ENCODE results near the gene SSC5D.

Gene SSC5D

GRCh38 chr19:55455576-55456235 is 32.5 kb upstream of the SSC5D start:
- DNase-seq = no peak

- DNase-seq = no peak
Observed at GRCh38 chr19:55456347-55456746, 31.9 kb upstream of the SSC5D start.

- DNase-seq = peak; percentile 37
Observed at GRCh38 chr19:55457683-55458457, 30.4 kb upstream of the SSC5D start.

GRCh38 chr19:55459551-55459949 is 28.7 kb upstream of the SSC5D start:
- DNase-seq = no peak

DNA sequence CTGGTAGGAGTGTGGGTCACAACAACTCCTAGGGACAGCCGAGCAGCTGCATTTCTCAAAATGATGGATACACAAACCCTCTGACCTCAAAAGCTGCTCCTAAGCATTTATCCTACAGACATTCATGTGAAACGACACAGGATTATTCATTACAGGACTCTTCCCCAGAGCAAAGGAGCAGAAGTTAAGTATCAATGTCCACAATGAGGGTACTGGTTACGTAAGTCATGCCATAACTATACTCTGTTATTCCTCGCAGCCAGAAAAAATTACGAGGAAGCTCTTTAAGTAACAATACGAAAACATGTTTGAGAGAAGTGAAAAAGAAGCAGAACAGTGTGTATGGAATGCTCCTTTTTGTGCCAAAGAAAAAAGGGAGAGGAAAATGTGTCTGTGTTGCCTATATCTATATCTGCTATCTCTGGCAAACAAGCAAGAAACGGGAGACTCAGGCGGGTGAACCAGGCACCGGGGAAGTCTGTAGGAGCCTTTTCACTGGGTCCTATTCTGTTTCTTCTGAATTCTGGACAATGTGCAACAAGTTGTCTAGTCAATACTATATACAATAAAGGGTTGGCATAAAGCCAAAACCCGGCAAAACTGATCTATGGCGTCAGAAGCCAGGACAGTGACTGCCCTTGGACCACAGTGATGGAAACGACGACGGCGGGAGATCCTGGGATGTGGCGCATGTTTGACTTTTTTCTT is 28.1 kb upstream of the SSC5D start:
- no peak for DNase-seq

- peak; percentile 84 for DNase-seq
Observed at GRCh38 chr19:55460670-55461258, 27.5 kb upstream of the SSC5D start.

- peak; percentile 100 for DNase-seq
Observed at GRCh38 chr19:55461259-55461973, 26.8 kb upstream of the SSC5D start, which contains the start of gene ISOC2. TSS of gene ISOC2 (minus strand) at chr19:55461642. CDS start at chr19:55456486, 5,156 bp downstream.

DNA sequence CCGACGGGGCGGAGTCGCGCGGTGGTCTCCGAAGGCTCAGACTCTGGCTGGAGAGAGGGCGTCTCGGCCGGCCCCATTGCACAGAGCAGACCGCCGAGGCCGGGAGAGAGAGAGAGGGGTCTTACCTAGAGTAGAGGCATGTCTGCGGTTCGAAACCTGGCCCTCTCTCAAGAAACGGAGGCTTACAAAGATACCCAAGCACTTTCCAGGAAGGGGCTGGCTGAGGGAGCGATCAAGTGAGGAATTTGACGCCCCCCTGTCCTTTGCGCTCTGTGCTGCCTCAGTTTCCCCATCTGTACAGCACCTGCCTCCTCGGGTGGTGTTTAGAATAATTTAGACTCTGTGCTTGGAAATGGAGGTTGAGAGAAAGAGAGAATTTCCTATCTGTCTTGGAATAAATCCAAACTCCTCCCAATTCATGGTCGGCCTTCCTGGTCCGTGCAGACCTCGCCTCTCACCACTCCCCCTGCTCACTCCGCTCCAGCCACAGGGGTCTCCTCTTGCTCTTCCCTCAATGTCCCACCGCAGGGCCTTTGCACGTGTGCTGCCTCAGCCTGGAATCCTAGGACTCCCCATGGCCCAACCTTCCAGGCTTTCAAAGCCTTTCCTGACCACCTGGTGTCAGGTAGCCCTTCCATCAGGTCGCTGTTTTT is 26.1 kb upstream of the SSC5D start:
- no peak for DNase-seq

GRCh38 chr19:55462722-55463121 is 25.5 kb upstream of the SSC5D start:
- no peak for DNase-seq

GRCh38 chr19:55463583-55464031 is 24.6 kb upstream of the SSC5D start:
- DNase-seq = no peak

GRCh38 chr19:55464039-55464661 is 24.1 kb upstream of the SSC5D start:
- DNase-seq = no peak

- DNase-seq = peak; percentile 39
Observed at GRCh38 chr19:55464662-55465054, 23.6 kb upstream of the SSC5D start, which contains the start of gene C19orf85. TSS of gene C19orf85 (minus strand) at chr19:55464751. CDS start at chr19:55464554, 197 bp downstream.

DNA sequence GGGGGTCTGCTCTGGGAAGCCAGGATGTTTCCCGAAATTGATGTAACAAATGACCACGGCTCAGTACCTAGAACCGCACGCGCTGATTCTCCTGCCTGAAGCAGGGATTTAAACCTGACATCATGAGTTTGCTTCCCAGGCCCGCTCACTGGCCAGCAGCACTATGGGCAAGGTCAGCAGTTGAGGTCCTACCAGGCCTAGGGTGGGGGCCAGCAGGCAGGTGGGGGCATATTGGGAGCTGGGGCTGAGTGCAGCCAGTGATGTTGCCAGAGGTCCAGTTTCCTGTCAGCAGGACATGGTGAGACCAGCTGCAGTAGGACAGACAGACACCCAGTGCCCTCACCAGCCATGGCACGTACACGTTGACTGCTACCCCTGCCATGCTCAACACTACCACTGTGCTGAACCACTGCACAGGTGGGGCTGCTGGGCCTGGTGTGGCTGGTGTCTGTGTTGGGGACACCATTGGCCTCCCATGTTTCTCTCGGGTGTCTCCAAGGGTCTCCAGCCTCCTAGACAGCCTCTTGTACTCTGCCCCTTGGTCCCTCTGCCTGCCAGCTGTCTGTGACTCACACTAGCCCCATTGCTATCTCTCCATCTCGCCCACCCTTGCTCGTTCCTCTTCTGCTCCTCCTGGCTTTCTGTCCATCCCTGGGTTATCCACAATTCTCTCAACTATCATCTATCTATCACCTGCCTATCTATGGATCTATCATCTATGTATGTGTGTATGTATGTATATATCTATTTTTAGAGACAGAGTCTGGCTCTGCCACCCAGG is 22.6 kb upstream of the SSC5D start:
- no peak for DNase-seq

DNA sequence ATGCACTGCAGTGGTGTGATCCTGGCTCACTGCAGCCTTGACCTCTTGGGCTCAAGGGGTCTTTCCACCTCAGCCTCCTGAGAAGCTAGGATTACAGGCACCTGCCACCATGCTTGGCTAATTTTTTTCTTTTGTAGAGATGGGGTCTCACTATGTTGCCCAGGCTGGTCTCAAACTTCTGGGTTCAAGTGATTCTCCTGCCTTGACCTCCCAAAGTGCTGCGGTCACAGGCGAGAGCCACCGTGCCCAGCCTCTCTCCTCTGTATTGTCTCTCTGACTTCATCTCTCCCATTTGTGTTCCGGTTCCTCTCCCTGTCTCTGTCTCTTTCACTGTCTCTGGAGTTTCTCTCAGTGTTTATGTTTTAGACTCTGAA is 22.0 kb upstream of the SSC5D start:
- DNase-seq = no peak

DNA sequence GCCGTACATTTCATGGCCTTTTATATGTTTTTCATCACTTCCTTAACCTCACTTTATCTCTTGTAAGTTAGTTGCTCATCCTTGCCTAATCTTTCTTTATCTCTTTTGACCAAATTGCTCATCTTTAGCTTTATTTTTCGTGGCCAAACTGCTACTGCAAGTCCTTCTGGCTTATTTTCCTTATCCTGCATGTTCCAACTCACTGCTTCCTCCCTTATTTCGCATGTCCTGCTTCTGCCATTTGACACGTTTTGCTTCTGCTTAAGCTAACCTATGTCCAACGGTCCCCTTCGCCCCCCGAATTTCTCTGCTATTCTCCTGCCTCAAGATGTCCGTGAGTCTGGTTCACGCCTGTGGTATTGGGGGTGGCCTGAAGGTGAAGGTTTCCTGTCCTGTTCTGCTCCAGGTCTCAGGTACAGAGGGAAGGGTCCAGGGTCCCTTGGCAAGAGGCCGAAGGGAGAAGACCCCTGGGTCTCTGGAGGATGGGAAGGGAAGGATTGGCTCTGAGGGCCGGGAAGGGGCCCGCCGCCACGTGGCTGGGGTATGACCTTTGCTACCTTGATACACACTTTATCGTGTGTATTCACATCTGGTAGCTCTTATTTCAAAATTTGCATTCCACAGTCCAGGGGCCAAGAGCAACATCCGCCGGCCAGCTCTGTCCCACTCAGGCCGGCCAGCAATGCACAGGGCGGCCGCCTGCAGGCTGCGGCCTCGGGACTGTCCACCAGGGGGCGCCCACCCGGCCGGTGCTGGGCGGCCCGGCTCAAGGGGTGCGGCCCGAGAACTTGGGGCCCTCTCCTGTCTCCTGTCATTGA is 20.8 kb upstream of the SSC5D start:
- DNase-seq = no peak

GRCh38 chr19:55468054-55468393 is 20.2 kb upstream of the SSC5D start:
- no peak for DNase-seq

- DNase-seq = no peak
Observed at GRCh38 chr19:55471266-55471665, 17.0 kb upstream of the SSC5D start.

GRCh38 chr19:55472463-55472862 is 15.8 kb upstream of the SSC5D start:
- no peak for DNase-seq

DNA sequence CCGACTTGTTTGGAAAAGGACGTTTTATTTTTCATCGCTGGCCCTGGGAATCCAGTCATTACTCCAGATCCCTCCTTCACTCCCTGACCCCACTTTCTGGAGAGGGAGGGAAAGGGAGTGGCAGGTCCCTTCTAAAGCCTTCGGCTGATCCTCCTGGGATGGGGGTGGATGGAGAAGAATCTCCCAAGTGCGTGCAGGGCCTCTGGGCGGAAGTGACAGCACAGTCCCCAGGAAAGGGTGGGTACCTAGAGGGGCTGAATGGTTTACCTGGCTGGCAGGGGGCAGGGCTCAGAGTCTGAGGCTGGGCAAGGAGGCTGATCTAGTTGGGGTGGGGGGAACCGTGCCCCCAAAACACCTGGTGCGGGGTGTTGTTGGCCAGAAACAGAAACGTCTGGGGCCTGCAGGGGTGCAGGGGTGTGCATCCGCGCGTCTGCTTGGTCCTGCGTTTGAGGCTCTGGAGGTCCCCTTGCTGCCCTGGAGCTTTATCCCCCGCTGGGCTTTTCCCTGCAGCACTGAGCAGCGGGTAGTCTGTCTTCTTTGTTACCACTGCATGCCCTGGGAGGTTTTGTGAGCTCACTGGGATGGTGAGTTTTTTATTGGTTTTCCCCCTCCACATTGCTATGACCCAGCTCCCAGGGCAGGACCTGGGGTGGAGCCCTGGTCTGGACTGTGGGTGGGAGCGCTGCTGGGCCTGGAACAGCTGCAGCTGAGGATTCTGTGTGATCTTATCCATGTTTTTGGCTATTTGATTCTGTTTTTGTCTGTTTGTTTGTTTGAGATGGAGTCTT is 14.8 kb upstream of the SSC5D start:
- DNase-seq = no peak

All from NCI-H1436 (cell line).